Kidney glomerular epithelial cell (primary cell): ENCODE results near the gene IL11.
A peak's percentile ranks its signal among the peaks of the same experiment; 100 is the strongest.

Experiments used
- DNase-seq: peaks from one replicate; lab custom pipeline; 2025; lab: John Stamatoyannopoulos, UW

The IL11 gene

DNA sequence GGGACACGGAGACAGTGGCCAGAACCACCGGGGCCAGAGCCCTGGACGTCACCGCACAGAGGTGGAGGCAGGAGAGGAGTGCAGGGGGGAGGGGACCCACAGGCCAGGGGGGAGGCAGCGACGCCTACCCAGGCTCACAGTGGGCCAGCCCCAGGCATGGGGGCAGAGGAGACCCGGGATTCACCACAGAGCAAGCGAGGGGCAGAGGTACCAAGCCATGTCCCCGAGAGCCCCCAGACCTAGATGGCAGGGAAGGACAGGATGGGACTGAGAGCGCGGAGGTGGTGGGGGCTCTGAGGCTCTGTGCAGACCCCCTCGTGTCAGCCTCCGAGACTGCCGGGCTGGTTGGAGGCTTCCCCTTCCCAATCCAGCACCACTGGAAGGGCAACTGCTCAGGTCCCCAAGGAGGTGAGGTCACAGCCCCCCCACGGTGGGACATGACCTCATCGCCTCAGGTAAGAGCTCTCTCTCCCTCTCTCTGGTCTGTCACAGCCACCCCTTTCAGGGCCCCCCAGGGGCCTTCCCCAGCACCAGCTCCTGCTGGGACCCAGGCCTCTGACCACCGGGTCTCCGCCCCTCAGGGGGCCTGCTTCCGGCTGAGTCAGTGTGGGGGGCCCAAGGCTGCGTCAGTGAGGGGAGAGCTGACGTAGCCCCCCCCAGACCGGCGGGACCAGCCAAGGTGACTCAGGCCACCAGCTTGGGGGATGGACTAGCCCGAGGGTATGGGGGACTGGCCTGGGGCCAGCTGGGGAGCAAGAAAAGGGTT, 2.2 kb upstream of the IL11 start:
- DNase-seq = no peak

DNA sequence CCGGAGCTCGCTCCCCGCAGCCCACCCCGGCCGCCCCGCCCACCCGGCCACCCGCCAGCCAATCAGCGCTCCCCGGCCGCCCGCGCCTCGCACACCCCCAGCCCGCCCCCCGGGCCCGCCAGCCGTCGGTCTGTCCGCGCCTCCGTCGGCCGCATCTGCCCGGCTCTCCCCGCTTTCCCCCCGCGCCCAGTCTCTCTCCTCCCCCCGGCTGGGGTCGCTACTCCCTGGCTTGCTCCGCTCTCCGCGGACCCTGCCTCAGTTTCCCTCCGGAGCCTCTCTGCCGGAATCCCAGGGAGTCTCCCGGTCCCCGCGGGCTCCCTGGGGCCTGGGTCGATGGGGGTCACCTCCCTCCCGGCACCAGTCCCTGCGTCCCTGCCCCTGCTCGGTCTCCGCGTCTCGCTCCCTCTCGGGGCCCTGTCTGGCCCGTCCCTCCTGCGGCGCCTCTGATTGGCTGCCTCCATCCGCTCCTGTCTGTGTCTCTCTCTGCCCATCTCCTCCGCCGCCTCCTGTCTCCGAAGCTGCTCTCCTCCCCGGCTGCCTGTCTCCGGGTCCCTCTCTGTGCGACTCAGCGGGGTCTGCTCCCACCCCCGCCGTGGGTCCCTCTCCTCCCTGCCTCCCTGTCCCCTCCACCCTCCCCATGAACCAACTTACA, 484 bp downstream of the IL11 start:
- peak; percentile 41 for DNase-seq

DNA sequence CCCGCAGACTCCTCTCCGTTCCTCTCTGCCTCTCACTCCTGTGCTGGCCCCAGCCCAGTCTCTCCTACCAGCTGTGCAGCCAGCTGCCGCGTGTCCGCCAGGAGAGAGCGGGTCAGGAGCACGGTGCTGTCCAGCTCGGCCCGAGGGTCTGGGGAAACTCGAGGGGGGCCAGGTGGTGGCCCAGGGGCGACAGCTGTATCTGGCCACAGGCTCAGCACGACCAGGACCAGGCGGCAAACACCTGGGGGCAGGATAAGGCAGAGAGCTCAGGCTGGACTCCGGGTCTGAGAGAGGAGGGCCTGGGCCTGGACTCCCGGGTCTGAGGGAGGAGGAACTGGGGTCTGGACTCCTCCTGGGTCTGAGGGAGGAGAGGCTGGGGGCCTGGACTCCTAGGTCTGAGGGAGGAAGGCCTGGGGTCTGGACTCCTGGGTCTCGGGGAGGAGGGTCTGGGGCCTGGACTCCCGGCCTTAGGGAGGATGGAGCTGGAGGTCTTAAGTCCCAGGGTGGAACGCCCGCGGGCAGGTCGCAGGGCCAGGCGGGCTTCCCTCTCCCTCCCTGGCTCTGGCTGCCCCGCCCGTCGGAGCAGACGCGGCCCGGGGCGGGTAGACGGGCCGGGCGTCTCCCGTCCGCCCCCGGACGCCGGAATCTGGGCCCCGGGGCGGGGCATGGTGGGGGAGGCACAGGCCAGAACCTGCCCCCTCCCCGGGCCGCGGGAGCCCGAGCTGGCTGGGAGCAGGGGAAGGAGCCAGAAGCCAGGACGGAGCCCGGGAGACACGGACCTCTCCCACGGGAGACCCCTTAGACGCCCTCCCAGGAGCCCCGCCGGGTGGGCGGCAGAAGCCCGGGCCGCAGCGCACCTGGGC, 1.3 kb downstream of the IL11 start:
- DNase-seq = peak; percentile 29

DNA sequence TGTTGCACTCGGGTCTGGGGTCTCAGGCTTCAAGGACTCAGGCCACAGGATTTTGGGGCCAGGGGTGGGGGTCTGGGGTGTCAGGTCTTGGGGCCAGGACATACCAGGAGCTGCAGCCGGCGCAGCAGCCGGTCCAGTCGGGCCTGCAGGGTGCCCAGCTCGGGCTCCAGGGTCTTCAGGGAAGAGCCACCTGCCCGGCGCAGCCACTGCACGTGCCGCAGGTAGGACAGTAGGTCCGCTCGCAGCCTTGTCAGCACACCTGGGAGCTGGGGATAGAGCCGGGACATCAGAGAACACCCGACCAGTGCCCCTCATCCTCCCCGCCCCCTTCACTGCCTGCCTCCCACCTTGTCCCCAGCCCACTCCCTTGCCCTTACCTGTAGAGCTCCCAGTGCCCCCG, 2.2 kb downstream of the IL11 start:
- no peak for DNase-seq

DNA sequence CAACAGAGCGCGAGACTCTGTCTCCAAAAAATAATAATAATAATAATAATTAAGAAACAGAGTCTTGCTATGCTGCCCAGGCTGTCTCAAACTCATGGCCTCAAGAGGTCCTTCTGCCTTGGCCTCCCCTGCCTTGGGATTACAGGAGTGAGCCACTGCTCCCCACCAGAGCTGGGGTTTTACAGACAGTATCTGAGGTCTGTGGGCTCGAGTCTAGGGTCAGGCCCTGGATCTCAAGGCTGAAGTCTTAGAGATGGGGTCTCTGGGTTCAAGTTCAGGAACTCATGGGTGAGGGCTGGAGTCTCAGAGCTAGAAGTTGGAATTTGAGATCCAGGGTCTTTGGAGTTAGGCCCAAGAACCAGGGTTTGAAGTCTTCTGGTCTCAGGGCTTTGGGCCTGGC, 3.5 kb downstream of the IL11 start:
- no peak for DNase-seq

DNA sequence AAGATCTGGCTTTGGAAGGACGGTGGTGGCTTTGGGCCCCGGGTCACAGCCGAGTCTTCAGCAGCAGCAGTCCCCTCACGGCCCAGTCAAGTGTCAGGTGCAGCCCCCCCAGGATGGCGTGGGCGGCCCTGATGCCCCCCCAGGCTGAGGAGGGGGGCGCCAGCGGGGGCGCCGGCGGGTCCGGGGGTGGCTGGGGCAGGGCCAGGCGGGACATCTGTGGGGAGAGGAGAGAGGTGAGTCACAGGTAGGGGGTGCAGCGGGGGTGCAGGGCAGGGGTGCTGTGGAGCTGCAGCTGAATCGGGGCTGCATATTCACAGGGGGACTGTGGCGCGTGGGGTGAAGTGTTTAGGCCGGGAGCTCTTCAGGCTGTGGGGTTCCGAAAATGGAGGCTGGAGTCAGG, 4.3 kb downstream of the IL11 start:
- DNase-seq = no peak

DNA sequence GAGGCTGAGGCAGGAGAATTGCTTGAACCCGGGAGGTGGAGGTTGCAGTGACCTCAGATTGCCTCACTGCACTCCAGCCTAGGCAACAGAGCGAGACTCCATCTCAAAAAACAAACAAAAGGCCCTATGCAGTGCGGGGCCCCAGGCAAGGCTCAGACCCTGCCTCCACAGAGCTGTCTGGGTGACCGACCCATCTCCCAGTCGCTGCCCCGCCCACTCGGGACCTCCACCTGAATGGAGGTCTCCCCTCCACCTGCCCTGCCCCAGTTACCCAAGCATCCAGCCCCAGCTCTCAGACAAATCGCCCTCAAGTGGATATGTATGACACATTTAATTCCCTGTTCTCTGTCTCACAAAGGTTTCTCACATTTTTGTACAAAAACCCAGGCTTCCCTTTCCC, 5.0 kb downstream of the IL11 start:
- no peak for DNase-seq

DNA sequence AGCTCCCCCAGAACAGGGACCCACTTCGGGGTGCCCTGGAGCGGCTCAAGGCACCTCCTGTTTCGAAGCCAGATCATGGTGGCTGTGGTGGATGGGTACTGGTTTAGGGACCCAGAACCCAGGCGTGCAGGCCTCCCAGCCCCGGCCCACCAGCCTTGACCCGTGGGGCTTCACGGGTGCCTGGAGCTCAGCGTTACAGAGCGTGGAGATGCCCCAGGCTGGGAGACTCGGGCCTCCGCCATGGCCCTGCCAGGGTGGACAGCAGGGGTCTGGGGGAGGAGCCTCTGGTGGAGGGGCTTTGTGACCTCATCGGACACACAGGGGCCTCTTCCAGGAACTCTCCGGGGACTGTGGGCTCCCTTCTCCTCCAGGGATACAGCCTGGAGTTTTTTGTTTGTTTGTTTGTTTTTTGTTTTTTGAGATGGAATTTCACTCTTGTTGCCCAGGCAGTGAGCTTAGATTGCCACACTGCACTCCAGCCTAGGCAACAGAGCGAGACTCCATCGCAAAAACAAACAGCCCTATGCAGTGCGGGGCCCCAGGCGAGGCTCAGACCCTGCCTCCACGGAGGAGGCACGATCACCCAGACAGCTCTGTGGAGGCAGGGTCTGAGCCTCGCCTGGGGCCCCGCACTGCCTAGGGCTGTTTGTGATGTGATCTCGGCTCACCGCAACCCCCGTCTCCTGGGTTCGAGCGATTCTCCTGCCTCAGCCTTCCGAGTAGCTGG, 7.1 kb downstream of the IL11 start, which contains the start of gene GARIN5B:
GARIN5B (minus strand) TSS at position 271 of the 727 bp plus-strand sequence; CDS start at position 77, 194 bp downstream.
- no peak for DNase-seq

DNA sequence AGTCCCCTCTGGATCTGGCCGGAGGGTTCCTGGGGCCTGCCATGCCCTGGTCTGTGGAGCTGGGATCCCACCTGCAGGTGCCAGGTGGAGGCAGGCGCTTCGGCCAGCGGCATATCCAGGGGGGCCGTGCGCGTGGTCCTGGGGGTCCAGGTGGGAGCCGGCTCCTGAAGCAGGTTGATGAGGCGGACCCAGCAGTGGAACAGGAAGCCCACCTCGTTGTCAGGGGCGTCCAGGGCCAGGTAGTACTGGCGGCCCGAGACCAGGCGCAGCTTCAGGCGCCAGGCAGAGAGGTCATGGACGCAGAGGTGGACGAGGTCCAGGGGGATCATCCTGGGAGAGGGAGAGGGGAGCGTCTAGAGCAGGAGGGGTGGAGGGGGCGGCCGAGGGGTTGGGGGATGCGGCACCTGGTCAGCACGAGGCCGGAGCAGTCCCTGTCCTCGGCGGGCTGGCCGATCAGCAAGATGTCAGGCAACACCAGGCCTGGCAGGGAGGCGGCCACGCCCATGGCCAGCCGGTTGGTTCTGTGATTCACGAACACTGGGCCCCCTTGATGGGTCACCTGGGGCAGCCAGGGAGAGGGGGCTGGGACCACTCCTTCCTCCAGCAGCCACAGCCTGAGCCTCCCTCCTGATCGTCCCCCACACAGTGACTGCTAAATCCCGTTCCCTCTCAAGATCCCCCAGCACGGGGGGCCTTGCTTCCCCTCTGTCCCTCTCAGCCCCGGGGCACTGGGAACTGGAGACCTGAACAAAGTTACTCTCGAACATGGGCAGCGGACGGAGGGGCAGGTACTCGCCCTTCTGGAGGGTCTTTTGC, 7.9 kb downstream of the IL11 start:
- DNase-seq = no peak

DNA sequence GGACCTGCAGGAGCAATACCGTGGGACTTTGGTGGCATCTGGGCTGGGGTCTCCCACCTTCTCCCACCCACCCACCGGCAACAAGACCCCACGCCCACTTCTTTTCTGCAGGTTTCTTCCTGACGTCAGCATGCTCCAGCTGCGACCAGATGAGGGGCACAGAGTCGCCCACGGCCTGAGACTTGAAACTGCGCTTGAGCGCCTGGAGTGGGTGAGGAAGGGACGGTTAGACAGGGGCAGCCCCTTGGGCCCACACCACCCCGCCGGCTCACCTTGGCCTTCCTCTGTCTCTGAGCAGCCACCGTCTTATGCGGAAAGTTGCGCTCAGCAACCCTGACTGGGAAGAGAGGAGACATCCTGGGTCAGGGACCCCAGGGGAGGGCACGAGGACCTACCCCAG, 9.4 kb downstream of the IL11 start:
- DNase-seq = no peak

DNA sequence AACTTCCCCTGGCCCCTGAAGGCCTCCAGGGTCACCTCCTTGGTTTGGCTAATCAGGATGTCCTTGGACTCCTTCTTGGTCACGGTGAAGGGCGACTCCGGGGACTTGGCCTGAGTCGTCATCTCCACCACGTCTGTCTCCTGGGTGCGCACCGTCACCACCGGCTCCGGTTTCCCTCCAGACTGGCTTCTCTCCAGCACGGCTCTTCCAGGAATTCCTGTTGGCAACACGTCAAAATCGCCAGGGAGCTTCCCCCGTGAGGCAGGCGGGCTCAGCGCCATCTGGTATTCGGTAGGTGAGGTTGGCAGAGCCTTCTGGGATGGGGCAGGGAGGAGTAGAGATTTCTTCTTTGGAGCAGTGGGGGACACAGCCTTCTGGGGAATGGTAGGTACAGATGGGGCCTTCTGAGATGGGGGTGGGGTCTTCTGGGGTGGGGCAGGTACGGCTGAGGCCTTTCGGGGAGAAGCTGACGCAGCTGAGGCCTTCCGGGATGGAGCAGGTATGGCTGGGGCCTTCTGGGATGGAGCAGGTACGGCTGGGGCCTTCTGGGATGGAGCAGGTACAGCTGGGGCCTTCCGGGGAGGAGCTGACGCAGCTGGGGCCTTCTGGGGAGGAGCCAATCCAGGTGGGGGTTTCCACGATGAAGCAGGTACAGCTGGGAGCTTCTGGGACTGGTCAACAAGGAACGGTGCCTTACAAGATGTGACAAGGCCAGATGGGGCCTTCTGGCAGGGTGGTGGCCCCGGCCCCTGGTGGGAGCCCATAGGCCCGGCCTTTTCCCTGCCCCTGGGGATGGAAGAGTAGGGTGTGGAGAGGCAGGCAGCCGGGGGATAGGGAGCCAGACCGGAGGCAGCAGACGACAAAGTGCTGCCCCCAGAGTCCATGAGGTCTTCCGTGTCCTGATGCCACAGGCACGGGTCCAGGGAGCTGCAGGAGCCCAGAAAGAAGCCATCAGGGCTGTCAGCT, 11.0 kb downstream of the IL11 start:
- no peak for DNase-seq

DNA sequence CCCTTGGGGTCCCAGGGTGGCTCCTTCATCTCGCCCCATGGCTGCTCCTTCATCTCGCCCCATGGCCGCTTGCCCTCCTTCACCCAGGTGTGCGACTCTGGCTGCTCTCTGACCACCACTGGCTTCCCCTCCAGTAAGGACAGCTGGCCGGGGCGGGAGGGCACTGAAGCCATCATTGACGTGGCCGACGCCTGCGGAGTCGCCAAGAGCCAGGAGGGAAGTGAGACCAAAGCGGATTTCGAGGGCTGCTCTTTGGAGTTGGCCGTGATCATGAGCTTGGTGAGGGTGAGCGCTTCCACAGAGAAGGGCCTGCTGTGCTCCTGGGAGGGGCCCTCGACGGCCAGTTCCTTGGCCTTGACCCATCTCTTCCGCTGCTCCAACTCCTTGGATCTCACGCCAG, 11.8 kb downstream of the IL11 start:
- no peak for DNase-seq

DNA sequence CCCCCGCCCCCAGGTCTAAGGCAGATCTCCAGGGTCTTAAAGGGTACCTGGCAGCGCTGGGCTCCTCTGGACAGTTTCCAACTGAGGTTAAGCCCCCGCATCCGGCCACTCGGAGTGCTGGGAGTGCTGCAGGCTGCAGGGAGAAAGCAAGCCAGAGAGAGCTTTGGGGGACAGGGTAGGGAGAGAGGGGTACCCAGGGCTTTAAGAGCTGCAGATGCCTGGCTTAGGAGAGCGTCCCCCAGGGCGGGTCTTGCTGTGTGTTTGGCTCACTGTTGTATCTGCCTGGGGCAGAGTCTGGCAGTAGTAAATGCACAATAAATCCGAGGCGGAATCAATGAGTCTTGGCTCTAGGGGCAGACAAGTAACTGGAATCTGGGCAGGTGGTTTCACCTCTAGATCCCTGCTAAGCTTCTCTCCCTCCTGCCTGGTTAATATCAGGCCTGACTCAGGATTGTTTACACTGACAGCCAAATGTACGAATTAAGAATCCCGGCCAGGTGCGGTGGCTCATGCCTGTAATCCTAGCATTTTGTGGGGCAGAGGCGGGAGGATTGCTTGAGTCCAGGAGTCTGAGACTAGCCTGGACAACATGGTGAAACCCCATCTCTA, 14.9 kb downstream of the IL11 start:
- DNase-seq = no peak

DNA sequence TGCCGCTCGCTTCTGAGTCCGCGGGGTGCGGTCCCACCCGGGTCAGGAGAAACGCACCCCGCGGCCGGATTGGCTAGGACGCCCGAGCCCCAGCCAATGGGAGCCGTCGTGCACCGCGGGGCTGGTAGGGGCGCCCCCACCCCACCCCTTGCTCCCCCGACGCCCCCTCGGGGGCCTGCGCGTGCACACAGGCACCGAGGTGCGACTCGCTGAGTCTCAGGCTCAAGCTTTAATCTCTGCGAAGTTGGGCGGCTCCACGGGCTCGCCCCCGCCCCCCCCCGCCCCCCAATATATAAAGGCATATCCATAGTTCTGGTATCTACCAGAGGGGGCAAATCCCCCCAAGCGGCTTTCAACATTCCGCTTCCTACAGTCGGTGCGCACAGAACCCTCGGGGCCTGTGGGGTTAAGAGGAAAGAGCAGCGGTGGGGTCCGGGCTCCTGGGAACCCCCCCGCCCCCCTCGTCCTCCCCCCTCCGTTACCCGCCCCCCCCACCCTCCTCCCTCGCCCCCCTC, 15.5 kb downstream of the IL11 start, which contains the start of gene COX6B2:
COX6B2 (minus strand) TSS at position 22 of the 515 bp plus-strand sequence. CDS start 198 bp downstream, outside the sequence.
- DNase-seq = no peak

DNA sequence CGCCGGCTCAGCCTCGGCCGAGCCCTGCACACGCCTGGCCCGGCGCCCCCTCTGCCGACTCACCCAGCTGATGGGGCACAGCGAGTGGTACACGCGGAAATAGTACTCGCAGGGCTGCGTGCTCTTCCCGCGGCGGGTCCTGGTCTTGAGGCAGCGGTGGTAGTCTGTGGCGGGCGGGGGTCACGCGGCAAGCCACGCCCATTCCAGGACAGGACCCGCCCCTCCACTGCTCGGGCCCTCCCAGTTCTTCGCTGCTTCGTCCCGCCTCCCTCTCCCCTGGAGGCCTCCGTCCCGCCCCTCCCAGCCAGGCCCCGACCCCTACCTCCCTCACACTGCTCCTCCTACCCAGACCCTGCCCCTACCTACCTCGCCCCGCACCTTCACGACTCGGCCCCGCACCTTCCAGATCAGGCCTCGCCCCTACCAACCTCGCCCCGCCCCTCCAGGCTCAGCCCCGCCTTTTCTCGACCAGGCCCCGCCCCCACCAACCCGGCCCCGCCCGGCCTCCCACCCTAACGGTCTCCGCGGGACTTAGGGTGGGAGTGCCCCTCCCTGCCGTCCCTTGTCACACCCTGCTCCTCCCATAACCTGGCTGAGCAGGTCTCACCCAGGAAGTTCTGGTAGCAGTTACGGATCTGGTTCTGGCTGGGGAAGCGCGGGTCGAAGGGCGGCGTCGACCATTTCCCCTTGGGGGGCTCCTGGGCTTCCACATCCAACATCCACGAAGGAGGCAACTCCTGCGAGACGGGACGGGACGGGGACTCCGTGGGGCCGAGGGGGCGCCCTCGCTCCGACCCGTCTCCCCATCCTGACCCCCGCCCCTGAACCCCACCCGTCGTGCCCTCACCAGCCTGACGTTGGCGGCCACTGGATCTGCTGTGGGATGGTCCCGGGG, 16.2 kb downstream of the IL11 start:
- peak; percentile 27 for DNase-seq

DNA sequence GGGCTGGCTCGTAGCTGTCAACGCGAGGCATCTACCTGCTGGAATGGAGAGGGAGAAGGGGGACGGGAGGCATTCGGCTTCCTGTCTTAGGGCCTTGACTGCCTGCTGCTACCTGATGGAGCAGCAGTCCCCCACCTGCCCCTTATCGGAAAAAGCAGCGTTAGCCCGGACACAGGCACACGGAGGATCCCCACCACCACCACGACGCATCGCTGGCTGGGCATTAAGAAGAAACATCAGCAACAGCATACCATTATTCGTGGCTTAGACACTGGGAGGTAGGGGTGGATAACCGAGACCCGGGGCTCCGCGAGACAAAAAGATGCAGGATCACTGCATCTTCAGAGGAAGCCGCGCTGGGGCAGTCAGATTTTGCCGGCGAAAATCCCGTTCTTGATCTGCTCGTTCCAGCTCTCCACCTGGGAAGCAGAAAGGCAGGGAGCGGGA, 16.9 kb downstream of the IL11 start:
- DNase-seq = no peak

DNA sequence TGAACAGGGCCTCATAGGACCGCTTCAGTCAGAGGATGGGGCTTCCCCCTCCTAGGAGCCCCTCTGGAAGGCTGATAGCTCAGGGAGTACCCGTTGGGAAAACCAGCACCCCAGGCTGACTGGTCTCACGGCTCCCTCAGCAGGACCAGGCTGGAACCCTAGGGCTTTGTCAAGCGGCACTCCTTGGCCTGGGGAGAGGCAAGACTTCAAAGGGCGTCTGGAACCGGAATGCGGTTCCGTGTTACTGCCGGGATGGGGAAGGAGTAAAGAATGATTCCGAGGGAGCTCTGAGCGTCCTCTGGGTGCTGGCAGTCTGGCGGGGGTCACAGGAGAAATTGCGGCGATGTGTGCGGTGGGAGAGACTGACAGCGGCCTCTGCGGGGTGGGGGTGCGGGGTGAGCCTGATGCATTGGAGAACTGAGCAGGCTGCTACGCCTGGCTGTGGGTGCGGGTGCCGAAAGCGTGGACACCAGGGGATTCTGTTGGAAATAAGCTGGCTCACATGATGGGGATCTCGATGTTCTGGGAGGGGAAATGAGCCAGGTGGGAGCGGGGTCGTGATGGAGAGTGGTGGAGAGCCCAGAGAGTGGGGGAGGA, 17.6 kb downstream of the IL11 start:
- no peak for DNase-seq

DNA sequence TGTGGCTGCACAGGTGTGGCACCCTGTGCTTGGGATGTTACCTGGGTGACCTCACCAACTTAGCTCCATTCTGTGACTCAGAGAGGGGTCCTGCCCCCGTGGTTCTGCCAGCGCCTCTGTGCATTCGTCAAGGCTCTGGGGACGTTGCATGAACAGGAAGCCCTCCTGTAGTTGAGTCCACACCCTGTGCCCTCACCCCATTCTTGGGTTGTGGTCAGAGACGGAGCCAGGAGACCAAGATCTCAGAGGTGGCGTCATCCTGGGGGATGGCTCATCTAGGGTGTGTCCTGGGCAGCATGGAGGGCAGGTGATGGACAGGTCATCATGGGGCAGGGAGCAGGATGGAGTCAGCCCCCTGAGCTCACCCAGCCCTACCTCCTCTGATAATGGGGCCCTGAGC, 18.2 kb downstream of the IL11 start:
- DNase-seq = no peak
